SK-N-MC (cell line): ENCODE measurements around the gene DERL3.

ENCODE experiments used
- DNase-seq: peaks from one replicate; pipeline ENCODE4 v3.0.0-alpha.2; 2011; ENCODE audit warnings: low read depth, low spot score
- H3K27ac ChIP-seq: fragments of 200-600 bp; sonication (generic); 2 replicates; pipeline ENCODE4 v1.5.1; 2016; ENCODE audit warnings: mixed run types
- H3K36me3 ChIP-seq: fragments of 200-600 bp; sonication (generic); 2 replicates; pipeline ENCODE4 v1.6.1; 2017; ENCODE audit warnings: antibody characterized with exemption, low read length, mixed read lengths; ENCODE audit not compliant: insufficient read depth
- H3K4me3 ChIP-seq: fragments of 200-600 bp; sonication (generic); 2 replicates; pipeline ENCODE4 v1.5.1; 2016
- H3K9ac ChIP-seq: fragments of 200-600 bp; sonication (generic); 2 replicates; pipeline ENCODE4 v1.8.0; 2017; ENCODE audit warnings: mixed run types, mixed read lengths; ENCODE audit not compliant: insufficient read length
- H3K9me3 ChIP-seq: fragments of 200-600 bp; sonication (generic); 2 replicates; pipeline ENCODE4 v1.6.1; 2017; ENCODE audit warnings: low read depth, mild to moderate bottlenecking, antibody characterized with exemption, low read length, moderate library complexity, mixed read lengths
- EZH2 ChIP-seq: fragments of 200-600 bp; sonication (generic); IDR thresholded peaks from one replicate; pipeline ENCODE4 v1.6.1; 2017; ENCODE audit warnings: antibody characterized with exemption
- FOXP2 ChIP-seq: optimal IDR thresholded peaks from 2 replicates; pipeline ENCODE3; 2011; ENCODE audit warnings: mild to moderate bottlenecking, moderate library complexity; ENCODE audit not compliant: insufficient read depth; ENCODE audit errors: extremely low read length, control extremely low read depth
- POLR2AphosphoS5 ChIP-seq: IDR thresholded peaks from 2 replicates; pipeline ENCODE4 v1.6.1; 2012; ENCODE audit warnings: mild to moderate bottlenecking, low read depth, low read length, borderline replicate concordance

DERL3 gene

DNA sequence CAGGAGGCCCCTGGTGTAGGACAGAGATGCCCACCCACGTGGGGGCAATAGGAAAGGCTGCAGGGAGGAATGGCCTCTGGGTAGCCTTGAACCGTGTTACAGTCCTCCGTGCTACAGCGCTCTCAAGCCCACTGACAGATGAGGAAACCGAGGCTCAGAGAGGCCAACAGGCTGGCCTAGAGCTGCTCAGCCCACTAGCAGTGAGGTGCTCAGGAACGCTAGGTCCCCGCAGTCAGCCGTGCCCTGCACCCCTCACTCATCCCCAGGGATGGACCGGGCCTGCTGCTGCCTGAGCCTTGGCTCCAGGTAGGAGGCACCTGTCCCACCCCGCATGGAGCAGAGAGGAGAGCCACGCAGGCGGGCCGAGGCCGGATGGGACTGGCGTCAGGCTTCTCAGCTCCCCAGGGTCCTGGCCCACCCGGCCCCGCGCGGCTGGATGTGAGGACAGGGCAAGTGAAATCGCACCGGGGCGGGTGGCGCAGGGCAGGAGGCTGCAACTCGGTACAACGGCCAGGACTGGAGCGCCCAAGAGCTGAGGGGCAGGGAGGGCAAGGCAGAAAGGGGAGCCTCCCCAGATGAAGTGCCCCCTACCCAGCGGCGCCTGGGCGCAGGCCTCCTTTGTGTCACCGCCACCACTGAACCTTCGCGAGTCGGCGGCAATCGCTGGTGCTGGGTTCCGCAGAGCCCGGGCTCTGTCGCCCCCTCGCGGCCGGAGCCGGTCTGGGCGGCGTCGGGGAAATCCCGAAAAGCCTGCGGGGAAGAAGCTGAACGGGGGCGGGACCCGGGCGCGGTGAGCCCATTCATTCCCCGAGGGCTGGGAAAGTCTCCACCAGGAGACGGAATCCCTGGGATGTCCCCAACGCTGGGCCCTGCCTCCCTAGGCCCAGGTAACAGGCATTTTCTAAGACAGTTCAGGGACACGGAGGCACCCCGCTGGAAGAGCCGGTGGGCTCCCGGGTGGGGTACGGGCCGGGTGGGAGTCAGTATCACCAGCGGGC is 10.5 kb upstream of the DERL3 start:
- Histone ChIP-seq H3K36me3 (no peaks in the 10 kb centered on the region), H3K4me3 (no peak overlapping the region), H3K9ac (no peak overlapping the region), H3K27ac (no peak overlapping the region), H3K9me3 (no peaks in the 10 kb centered on the region)
- no peak for DNase-seq
- TF ChIP-seq EZH2 (no peak), FOXP2 (no peak), POLR2AphosphoS5 (no peak)

DNA sequence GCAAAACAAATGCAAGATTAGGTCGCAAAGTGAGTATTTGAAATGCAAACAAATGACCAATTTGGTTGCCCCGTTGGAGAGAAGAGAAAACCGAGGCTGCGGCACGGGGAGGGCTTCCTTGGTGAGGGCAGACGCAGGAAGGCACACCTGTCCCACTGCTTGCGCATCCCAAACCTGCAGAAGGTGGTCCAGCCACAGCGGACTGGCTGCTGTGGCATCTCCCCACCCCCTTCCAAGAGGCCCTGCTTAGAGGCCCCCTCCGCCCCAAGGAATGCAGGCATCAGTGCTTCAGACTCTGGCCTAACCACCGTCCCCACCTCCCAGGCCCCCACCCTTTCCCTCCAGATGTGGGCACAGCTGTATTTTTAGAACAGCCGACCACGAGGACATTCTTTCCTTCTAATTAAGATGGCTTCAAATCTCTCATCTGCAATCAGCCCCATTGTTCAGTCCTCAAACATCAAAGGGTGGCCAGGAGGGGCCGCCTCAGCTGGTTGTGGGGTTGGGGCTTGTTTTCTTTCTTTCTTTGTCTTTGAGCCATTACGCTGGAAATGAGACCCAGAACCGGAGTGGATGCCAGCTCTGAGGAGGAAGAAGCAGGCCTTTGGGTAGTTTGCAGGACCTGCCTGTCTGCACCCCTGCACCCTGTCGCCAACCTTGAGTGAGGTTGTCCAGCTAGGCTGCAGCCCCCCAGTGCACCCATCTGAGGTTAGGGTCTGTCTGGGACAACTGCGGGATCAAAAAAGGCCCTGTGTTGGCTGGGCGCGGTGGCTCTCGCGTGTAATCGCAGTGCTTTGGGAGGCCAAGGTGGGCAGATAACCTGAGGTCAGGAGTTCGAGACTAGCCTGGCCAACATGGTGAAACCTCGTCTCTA is 9.4 kb upstream of the DERL3 start:
- DNase-seq, result no peak
- TF ChIP-seq POLR2AphosphoS5 (no peak), FOXP2 (no peak), EZH2 (no peak)
- no peak overlapping the region for H3K4me3 ChIP-seq
- H3K9me3 ChIP-seq, result no peaks in the 10 kb centered on the region
- H3K36me3 ChIP-seq, result no peaks in the 10 kb centered on the region
- no peak overlapping the region for H3K27ac ChIP-seq
- no peak overlapping the region for H3K9ac ChIP-seq

DNA sequence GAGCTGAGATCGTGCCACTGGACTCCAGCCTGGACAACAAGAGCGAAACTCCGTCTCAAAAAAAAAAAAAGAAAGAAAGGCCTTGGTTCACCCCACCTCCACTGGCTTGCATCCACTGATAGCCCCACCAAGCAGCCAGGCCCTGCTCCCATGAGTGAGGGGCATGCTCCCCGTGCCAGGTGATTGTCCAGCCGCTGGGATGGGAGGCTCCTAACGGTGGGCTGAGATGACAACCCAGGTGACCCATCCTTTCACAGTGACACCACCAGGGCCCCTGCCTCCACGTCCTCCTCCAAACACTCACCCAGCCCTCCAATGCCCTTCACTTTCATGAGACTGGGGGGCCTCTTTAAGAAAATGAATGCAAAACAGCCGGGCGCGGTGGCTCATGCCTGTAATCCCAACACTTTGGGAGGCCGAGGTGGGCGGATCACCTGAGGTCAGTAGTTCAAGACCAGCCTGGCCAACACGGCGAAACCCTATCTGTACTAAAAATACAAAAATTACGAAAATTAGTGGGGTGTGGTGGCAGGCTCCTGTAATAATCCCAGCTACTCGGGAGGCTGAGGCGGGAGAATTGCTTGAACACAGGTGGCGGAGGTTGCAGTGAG is 8.6 kb upstream of the DERL3 start:
- Histone ChIP-seq H3K27ac (no peak overlapping the region), H3K9ac (no peak overlapping the region), H3K9me3 (no peaks in the 10 kb centered on the region), H3K36me3 (no peaks in the 10 kb centered on the region), H3K4me3 (no peak overlapping the region)
- TF ChIP-seq EZH2 (no peak), FOXP2 (no peak), POLR2AphosphoS5 (no peak)
- no peak for DNase-seq

DNA sequence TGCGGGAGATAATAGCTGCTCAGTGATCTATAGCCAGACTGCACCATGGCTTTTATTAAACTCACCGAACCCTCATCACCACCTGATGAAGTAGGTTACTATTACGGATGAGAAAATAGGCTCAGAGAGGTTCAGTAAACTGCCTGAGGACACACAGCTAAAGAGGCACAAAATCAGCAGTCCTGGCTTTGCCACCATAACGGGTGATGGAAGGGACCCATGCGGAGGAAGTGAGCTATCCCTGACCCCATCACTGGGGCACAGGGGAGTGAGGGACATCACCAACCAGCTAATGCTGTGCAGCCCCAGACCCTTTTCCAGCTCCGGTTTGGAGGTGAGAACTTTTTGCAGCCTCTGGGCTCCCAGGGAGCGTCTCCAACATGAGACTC is 7.3 kb upstream of the DERL3 start:
- H3K36me3 ChIP-seq, result no peaks in the 10 kb centered on the region
- H3K27ac ChIP-seq, result no peak overlapping the region
- H3K9ac ChIP-seq, result peak overlapping the region; percentile 45
- TF ChIP-seq EZH2 (no peak), POLR2AphosphoS5 (no peak), FOXP2 (no peak)
- no peak for DNase-seq
- H3K4me3 ChIP-seq, result no peak overlapping the region
- no peaks in the 10 kb centered on the region for H3K9me3 ChIP-seq

DNA sequence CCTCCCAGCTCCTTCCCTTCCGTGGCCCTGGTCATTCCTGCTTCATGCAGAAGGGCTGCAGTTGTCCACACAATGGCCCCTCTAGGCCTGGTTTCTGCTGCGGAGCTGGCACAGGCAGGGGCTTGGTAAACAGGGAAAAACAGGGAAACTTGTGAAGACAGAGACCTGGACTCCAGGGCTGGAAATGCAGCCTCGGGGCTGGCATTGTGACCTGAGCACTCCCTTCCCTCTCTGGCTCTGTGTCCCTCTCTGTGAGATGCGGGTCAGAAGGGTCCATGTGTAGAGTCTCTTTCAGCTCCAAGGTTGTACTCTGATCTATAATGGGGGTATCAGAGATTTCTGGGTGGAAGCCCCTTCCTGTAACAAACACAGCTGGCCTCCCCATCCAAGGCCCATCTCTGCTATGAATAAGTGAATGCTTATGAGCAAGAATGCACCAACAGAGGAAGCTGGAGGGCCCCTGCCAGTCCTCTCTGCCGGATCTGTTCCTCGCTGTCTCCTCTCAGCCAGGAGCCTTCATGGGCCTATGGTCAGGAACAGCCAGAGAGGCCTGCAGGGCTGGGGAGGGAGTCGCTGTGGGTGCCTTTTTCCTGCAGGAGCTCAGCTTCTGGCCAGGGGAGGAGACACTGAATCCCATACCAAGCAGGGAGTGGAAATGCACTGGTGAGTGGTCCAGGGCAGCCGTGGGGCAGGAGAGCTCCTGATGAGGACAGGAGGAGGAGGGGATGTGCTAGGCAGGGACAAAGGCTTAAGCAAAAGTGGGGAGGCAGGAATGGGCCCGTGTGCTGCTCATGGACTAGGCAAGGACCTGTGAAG is 6.7 kb upstream of the DERL3 start:
- DNase-seq, result no peak
- no peaks in the 10 kb centered on the region for H3K9me3 ChIP-seq
- no peak overlapping the region for H3K27ac ChIP-seq
- no peak overlapping the region for H3K9ac ChIP-seq
- no peak overlapping the region for H3K4me3 ChIP-seq
- H3K36me3 ChIP-seq, result no peaks in the 10 kb centered on the region
- TF ChIP-seq EZH2 (no peak), POLR2AphosphoS5 (no peak), FOXP2 (no peak)

DNA sequence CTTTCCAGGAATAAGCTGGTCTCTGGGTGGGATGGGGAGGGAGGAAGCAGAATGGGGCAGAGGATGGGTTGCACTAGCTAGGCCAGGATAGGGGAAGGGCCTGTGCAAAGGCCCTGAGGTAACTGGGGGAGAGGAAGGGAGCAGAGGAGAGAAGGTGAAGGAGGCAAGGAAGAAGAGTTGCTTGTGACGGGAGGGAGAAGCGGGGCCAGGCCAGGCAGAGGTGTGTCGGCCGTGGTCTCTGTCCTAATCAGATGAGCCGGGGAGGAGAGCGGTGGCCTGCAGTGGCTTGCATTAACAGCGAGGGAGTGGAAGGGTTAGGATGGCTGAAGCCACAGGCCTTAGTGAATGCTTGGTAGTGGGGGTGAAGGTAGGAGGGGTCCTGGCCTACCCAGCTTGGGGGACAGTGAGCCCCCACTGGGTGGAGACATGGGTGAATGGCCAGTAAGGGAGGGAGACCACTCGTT is 6.0 kb upstream of the DERL3 start:
- TF ChIP-seq POLR2AphosphoS5 (no peak), FOXP2 (no peak), EZH2 (no peak)
- H3K27ac ChIP-seq, result no peak overlapping the region
- no peak overlapping the region for H3K4me3 ChIP-seq
- H3K9ac ChIP-seq, result no peak overlapping the region
- DNase-seq, result no peak
- H3K36me3 ChIP-seq, result no peaks in the 10 kb centered on the region
- no peaks in the 10 kb centered on the region for H3K9me3 ChIP-seq

DNA sequence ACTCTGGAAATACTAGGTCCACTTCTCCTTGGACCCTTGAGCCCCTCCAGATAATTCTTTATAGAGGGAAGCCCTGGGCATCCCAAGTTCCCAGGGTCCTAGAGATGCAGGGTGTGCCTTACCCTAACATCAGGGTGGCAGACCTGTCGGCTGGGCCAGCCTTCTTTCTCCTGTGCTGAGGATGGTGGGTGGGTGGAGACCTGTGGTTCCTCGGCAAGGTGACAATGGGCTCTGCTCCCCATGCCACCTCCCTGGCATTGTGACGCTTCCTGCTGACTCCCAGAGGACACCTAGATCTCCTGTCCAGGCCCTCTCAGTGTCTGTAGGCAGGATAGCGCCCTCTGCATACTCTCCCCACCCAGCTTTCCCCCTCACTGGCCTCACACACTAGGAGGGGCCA is 3.8 kb upstream of the DERL3 start:
- Histone ChIP-seq H3K36me3 (no peaks in the 10 kb centered on the region), H3K4me3 (no peak overlapping the region), H3K27ac (no peak overlapping the region), H3K9me3 (no peaks in the 10 kb centered on the region), H3K9ac (no peak overlapping the region)
- DNase-seq, result no peak
- TF ChIP-seq POLR2AphosphoS5 (no peak), FOXP2 (no peak), EZH2 (no peak)
